Sigmoid colon (tissue), 4 donors: ENCODE measurements around the gene ZMYND19.

ENCODE experiments used
- CTCF ChIP-seq, 4 experiments: fragments of 450-650 bp in 3 of 4; fragments of 200-600 bp in 1 of 4; IDR thresholded peaks; one replicate each; pipeline ENCODE4 v1.5.1; 2016 to 2019; ENCODE audit warnings: antibody characterized with exemption in 4 of 4, mild to moderate bottlenecking in 3 of 4, moderate library complexity in 2 of 4
- EP300 ChIP-seq, 4 donors: sonication (generic); formaldehyde crosslinking; IDR thresholded peaks; one replicate each; pipeline ENCODE4 v1.6.1; 2017; ENCODE audit warnings: antibody characterized with exemption in 4 of 4
- POLR2A ChIP-seq, 2 donors: fragments of 450-650 bp; IDR thresholded peaks; one replicate each; pipeline ENCODE4 v1.6.1; 2016; ENCODE audit warnings: antibody characterized with exemption in 2 of 2, mild to moderate bottlenecking in 2 of 2, moderate library complexity in 2 of 2
- POLR2AphosphoS5 ChIP-seq, 4 donors: sonication (generic); formaldehyde crosslinking; IDR thresholded peaks; one replicate each; pipeline ENCODE4 v1.6.1; 2017; ENCODE audit warnings: antibody characterized with exemption in 4 of 4

GRCh38 chr9:137590123-137590468 is 216 bp downstream of the ZMYND19 start:
- TF ChIP-seq EP300 (IDR thresholded peaks at IDR 0.05) (no peak), CTCF (IDR thresholded peaks at IDR 0.05) (no peak), POLR2AphosphoS5 (IDR thresholded peaks at IDR 0.05) (no peak), POLR2A (IDR thresholded peaks at IDR 0.05) (no peak)
